Activated CD8-positive, alpha-beta memory T cell treated with anti-CD3 and anti-CD28 coated beads for 24 hours (primary cell): ENCODE measurements around the gene NEK5.
"Not testable (repeated sequence)": the region's sequence is repeated elsewhere in the genome, so short reads cannot be mapped to it uniquely, and the experiment has no call there.

Experiments used
- DNase-seq: peaks from one replicate; pipeline ENCODE4 v3.0.0-alpha.2; 2020

Gene NEK5

GRCh38 chr13:52136763-52137162, 7.9 kb upstream of the NEK5 start:
- no peak for DNase-seq

- DNase-seq: no peak
Measured at GRCh38 chr13:52130641-52131040, 1.8 kb upstream of the NEK5 start.

GRCh38 chr13:52127783-52128702, 830 bp downstream of the NEK5 start:
- DNase-seq: peak; percentile 73

- no peak for DNase-seq
Measured at GRCh38 chr13:52127378-52127777, 1.5 kb downstream of the NEK5 start.

- DNase-seq: no peak
Measured at GRCh38 chr13:52125547-52125946, 3.3 kb downstream of the NEK5 start.

- DNase-seq: no peak
Measured at GRCh38 chr13:52118595-52118994, 10.3 kb downstream of the NEK5 start.

GRCh38 chr13:52118095-52118494, 10.8 kb downstream of the NEK5 start:
- no peak for DNase-seq

- DNase-seq: no peak
Measured at GRCh38 chr13:52112591-52112990, 16.3 kb downstream of the NEK5 start.

- DNase-seq: no peak
Measured at GRCh38 chr13:52109116-52109670, 19.7 kb downstream of the NEK5 start.

- DNase-seq: no peak
Measured at GRCh38 chr13:52105841-52106240, 23.0 kb downstream of the NEK5 start.

GRCh38 chr13:52104624-52105023, 24.2 kb downstream of the NEK5 start:
- no peak for DNase-seq

- DNase-seq: no peak
Measured at GRCh38 chr13:52103386-52103785, 25.5 kb downstream of the NEK5 start.

GRCh38 chr13:52102423-52102822, 26.4 kb downstream of the NEK5 start:
- DNase-seq: not testable (repeated sequence)

- no peak for DNase-seq
Measured at GRCh38 chr13:52097197-52097596, 31.7 kb downstream of the NEK5 start.

- DNase-seq: no peak
Measured at GRCh38 chr13:52096748-52097147, 32.1 kb downstream of the NEK5 start.

GRCh38 chr13:52096062-52096461, 32.8 kb downstream of the NEK5 start:
- DNase-seq: no peak

- DNase-seq: no peak
Measured at GRCh38 chr13:52092087-52092486, 36.8 kb downstream of the NEK5 start.

GRCh38 chr13:52091473-52091872, 37.4 kb downstream of the NEK5 start:
- no peak for DNase-seq

GRCh38 chr13:52085421-52085820, 43.5 kb downstream of the NEK5 start:
- no peak for DNase-seq

- DNase-seq: not testable (repeated sequence)
Measured at GRCh38 chr13:52084981-52085380, 43.9 kb downstream of the NEK5 start.

- no peak for DNase-seq
Measured at GRCh38 chr13:52082601-52083000, 46.3 kb downstream of the NEK5 start.

GRCh38 chr13:52079891-52080290, 49.0 kb downstream of the NEK5 start:
- DNase-seq: not testable (repeated sequence)

- no peak for DNase-seq
Measured at GRCh38 chr13:52070929-52071523, 57.8 kb downstream of the NEK5 start.

GRCh38 chr13:52067237-52067636, 61.6 kb downstream of the NEK5 start:
- DNase-seq: no peak
